HG03558 (cell line): Measurements from ENCODE around the gene AATF.

Experiments used
- ATAC-seq: cut with Tn5 transposase; IDR thresholded peaks from one replicate; pipeline ENCODE4 v1.9.1; 2021; ENCODE audit warnings: moderate number of reproducible peaks; ENCODE audit not compliant: unreplicated experiment; ENCODE audit errors: extremely low read depth

The AATF gene

DNA sequence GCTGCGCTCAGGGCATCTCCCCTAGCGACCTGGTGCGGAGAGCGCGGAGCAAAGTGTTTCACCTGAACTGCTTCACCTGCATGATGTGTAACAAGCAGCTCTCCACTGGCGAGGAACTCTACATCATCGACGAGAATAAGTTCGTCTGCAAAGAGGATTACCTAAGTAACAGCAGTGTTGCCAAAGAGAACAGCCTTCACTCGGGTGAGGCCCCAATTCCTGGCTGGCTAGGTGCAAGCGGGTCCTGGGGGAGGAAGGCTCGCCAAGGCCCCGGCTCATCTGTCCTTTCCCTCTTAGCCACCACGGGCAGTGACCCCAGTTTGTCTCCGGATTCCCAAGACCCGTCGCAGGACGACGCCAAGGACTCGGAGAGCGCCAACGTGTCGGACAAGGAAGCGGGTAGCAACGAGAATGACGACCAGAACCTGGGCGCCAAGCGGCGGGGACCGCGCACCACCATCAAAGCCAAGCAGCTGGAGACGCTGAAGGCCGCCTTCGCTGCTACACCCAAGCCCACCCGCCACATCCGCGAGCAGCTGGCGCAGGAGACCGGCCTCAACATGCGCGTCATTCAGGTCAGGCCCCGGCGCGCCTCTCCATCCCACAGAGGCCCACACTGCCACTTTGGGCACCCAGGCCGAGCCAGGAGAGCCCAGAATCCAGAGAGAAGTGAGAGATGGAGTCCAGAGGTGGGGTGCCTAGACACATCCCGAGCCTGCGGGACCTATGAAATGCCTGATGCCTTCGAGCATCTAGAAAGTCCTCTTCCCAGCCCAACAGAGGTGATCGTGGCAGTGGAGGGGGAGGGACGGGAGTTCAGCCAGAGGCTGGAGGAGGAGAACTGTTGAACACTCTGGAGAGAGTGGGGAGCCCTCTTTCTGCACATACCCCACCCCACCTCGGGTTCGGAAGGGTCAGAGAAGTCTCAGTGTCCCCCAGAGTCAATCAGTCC is 8.2 kb upstream of the AATF start:
- ATAC-seq = no peak

GRCh38 chr17:36941265-36942010 is 7.3 kb upstream of the AATF start:
- ATAC-seq = no peak

- ATAC-seq = no peak
Measured at GRCh38 chr17:36942019-36942599, 6.6 kb upstream of the AATF start.

DNA sequence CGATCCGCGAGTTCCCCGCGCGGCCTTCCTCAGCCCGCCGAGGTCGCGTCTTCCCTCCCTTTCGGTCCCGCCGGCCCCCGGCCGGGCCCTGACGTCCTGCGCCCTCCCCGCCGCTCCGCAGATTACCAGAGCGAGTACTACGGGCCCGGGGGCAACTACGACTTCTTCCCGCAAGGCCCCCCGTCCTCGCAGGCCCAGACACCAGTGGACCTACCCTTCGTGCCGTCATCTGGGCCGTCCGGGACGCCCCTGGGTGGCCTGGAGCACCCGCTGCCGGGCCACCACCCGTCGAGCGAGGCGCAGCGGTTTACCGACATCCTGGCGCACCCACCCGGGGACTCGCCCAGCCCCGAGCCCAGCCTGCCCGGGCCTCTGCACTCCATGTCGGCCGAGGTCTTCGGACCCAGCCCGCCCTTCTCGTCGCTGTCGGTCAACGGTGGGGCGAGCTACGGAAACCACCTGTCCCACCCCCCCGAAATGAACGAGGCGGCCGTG is 6.1 kb upstream of the AATF start:
- no peak for ATAC-seq

DNA sequence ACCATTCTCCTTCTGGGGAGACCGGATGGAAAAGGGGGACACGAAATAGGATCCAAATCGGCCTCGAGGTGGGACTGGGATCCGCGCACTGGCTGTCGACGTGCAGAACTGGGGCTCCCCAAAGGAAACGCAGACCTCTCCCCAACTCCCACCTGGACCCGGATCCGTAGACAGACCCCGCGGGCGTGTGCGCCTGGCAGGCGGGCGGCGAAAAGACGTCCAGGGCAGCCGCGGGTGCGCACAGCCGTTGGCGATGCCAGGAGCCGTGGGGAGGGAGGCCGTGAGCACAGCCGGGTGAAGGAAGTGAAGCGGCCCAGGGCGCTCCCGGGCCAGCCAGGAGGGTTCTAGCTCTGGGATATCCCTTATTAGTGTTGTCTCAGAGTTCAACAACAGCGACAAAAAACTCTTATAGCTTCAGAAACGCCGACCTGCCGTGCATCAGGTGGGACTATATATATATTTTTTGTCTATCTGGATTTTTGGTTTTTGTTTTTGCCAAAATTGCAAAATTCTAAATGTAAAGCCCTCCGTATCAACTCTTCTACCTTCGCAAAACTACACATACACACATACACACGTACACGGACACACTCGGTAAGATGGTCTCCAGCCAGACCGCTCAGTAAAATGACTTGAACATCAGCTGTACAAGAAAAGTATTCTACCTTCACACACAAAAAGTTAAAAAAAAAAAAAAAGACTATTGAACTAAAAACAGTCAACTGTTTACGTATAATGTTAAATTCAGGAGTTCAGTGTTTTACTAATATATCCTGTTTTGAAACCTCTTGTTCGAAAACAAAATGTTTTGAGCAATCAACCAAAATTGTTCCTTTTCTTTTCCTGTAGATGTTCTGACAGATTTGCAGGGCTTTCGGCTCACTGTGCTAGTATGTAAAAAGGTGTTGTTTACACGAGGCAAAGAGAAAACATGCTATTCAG is 5.2 kb upstream of the AATF start:
- no peak for ATAC-seq

- no peak for ATAC-seq
Measured at GRCh38 chr17:36944553-36944952, 4.2 kb upstream of the AATF start.

- no peak for ATAC-seq
Measured at GRCh38 chr17:36945140-36945539, 3.6 kb upstream of the AATF start.

DNA sequence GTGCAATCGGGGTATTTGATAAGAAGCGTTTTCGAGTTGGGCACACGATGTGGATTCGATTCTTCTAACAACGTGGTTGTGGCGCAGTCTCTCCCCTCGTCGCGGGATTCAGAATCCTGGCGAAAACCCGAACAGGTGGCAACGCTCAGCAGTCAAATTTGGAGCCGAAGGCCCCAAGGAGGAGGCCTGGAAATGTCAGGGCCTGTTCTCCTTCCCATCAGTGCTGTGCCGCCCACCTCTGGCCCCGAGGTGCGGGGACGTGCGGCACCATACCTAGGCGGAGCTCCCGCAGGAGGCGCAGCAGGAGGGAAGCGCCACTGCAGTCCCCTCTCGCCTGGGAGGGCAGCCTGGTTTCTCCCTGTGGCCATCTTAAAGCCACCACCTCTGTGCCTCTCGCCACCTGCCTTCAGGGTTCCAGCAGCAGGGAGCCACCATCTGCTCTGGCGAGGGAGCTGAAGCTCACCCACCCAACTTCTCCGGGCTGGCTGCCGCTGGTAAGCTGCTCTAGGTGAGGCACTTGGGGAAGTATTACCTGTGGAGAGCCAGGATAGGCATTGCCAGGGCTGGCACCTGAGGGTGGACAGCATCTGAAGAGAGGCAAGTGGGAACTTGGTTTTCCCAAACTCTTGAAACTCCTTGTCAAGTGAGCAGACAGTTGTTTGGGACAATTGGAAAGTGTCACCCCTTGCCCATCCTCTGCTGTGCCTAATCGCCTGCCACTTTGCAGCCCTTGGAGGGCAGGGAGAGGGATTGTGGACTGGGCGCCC is 2.6 kb upstream of the AATF start:
- no peak for ATAC-seq

DNA sequence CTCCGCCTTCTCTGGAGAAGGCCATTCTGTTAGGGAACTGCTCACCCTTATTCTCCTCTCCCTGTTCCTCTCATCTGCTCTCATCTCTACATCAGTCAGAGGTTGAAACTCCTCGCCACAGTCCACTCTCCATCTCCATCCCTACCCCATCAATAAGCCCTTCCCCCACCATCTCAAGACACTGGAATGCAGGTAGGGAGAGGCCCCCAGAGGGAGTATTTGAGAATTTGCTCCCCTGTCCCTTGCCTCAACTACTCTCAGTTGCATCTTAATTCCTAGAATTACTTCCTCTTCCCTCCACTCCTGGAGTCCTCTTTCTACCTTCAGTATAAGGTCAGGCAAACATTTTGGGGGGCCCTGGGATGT is 2.0 kb upstream of the AATF start:
- ATAC-seq = no peak

DNA sequence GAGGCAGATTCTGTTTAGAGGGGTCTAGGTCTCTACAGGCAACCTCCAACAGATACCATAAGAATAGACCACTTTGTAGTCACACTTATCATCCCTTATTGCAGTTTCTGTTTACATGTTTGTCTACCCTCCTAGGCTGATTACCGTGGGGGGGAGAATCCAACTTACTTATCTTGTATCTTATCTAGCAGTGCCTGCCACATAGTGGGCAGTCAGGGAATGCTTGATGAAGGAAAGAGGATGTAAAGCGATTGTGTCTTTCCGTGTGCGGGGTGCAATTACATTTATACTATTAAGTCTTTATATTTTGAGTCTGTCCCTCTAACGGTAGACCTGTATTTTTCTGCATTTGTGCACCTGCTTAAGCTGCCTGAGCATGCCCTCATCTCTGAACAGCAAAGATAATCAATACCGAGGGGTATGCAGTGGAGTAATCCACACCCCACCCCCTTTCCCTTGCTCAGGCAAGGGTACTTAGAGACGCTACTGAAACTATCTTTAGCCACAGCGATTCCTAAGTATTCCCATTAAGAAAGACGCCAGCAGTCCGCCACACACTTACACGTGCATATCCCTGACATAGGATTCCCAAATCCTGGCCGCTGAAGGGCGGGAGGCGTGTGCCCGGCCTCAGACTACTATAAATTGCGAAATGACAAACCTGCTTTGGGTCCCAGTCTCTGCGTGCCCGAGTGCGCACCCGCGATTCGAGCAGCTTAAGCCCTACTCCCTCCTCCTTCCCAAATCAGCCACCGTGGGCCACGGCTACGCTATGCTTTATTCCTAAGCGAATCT is 635 bp upstream of the AATF start:
- no peak for ATAC-seq

DNA sequence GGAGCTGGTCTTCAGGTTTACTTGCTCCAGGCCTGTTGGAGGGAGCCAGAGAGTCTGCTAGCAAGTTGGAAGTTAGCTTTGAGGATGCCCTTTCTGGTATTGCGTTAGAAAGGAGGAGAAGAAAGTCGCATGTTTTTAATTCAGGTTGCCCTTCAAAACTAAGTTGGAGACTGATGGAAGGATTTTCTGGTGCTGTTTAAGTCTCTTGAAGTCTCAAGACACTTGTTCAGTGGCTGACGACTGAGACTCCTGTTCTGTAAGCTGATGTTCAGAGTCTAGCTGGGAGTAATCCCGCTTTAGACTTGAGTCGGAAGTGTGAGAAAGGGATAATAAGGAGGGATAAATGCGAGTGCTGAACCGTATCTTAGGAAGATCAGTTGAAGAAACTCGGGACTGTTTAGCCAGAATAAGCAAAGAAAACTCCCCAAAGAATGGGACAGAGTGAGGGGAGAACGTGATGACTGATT is 740 bp downstream of the AATF start:
- ATAC-seq = no peak

- ATAC-seq = no peak
Measured at GRCh38 chr17:36950027-36950426, 1.3 kb downstream of the AATF start.

- ATAC-seq = no peak
Measured at GRCh38 chr17:36951084-36951789, 2.5 kb downstream of the AATF start.

- no peak for ATAC-seq
Measured at GRCh38 chr17:36971508-36971907, 22.8 kb downstream of the AATF start.

DNA sequence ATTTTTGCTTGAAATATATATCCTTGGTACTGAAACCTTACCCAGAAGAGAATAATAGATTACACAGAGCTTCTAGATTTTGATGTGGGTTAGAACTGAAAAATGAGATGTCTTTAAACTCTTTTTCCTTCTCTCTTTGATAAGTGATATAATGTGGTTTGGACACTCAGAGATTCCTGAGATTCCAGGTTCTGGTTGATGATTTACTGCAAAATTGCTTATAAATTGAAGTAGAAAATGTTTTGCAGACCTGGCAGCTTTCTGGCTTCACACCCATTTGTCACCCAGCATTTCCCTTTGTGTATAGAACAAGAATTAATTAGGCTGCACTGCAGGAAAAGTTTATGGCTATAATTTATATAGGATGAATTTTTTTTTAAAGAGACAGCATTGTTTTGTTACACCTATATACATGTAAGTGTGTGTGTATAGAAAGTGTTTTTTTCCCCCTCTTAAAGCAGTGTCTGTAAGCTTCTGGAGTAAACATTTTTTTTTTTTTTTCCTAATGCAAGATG is 23.5 kb downstream of the AATF start:
- no peak for ATAC-seq

DNA sequence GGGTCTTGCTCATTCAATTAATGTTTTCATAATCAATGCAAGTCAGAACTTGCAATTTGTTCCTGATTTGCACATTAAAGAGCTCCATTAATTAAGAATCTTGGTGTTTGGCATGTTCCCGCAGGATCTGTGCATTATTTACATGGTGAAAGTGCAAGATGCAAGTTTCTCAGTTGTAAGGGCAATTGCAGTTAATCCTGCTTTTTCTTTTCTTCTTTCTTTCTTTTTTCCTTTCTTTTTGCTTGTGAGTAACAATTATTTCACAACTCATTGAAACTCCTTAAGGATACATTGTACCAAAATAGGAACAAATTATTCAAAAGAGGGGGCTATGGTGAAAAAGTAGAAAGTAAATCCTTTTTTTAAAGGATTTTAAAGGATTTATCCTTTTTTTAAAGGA is 24.2 kb downstream of the AATF start:
- no peak for ATAC-seq

DNA sequence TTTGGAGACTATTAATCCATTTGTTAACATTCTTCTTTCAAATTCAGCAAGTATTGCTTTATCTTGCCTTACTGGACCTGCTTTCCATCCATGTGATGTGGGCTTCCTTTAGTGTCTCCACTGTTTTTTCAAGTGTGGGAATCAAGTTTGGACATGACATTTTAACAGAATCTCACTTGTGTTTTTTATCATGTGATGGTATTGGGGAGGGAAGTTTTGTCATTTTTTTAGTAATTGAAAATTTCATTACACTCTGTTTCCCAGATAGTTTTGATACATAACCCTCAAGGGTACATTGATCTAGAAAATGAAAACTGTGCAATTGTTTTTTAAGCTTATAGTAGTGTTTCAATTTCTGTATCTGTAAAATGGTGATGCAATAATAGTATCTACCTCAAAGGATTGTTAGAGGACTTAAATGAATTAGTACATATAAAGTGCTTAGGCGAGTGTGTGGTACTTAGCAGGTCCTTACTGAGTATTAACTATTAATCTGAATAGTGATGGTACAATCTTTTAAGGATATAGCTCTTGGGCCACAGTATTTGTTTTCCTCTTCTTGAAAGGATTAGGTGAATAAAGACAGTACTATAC is 27.3 kb downstream of the AATF start:
- no peak for ATAC-seq
